ENCODE measurements around the gene POMT1.
"Not testable (repeated sequence)": the region's sequence is repeated elsewhere in the genome, so short reads cannot be mapped to it uniquely, and the experiment has no call there.

The POMT1 gene

GRCh38 chr9:131502781-131503625, at the start of gene POMT1:
Gene POMT1 (plus strand): TSS chr9:131502918. CDS start chr9:131504219, 1,301 bp downstream.
- DNase-seq (ENCODE audit: low read depth) = peak; percentile 87

GRCh38 chr9:131454028-131454427, 48.7 kb upstream of the POMT1 start:
- no peak for DNase-seq (ENCODE audit: low read depth)

- not testable (repeated sequence) for DNase-seq (ENCODE audit: low read depth)
Measured at GRCh38 chr9:131455655-131456054, 47.1 kb upstream of the POMT1 start.

GRCh38 chr9:131457746-131458145, 45.0 kb upstream of the POMT1 start:
- DNase-seq (ENCODE audit: low read depth) = no peak

GRCh38 chr9:131459056-131459455, 43.7 kb upstream of the POMT1 start:
- no peak for DNase-seq (ENCODE audit: low read depth)

GRCh38 chr9:131461166-131461565, 41.6 kb upstream of the POMT1 start:
- no peak for DNase-seq (ENCODE audit: low read depth)

- DNase-seq (ENCODE audit: low read depth) = no peak
Measured at GRCh38 chr9:131464354-131465000, 38.2 kb upstream of the POMT1 start.

GRCh38 chr9:131465401-131465800, 37.3 kb upstream of the POMT1 start:
- no peak for DNase-seq (ENCODE audit: low read depth)

- DNase-seq (ENCODE audit: low read depth) = no peak
Measured at GRCh38 chr9:131467214-131467935, 35.3 kb upstream of the POMT1 start.

- no peak for DNase-seq (ENCODE audit: low read depth)
Measured at GRCh38 chr9:131468031-131468430, 34.7 kb upstream of the POMT1 start.

GRCh38 chr9:131469356-131469755, 33.4 kb upstream of the POMT1 start:
- DNase-seq (ENCODE audit: low read depth) = no peak

GRCh38 chr9:131469951-131470350, 32.8 kb upstream of the POMT1 start:
- no peak for DNase-seq (ENCODE audit: low read depth)

GRCh38 chr9:131470581-131470991, 32.1 kb upstream of the POMT1 start:
- DNase-seq (ENCODE audit: low read depth) = no peak

- not testable (repeated sequence) for DNase-seq (ENCODE audit: low read depth)
Measured at GRCh38 chr9:131472085-131472484, 30.6 kb upstream of the POMT1 start.

- no peak for DNase-seq (ENCODE audit: low read depth)
Measured at GRCh38 chr9:131473198-131473885, 29.4 kb upstream of the POMT1 start.

- no peak for DNase-seq (ENCODE audit: low read depth)
Measured at GRCh38 chr9:131473891-131474290, 28.8 kb upstream of the POMT1 start.

GRCh38 chr9:131474711-131475110, 28.0 kb upstream of the POMT1 start:
- DNase-seq (ENCODE audit: low read depth) = no peak

GRCh38 chr9:131475111-131475955, 27.4 kb upstream of the POMT1 start:
- no peak for DNase-seq (ENCODE audit: low read depth)

- DNase-seq (ENCODE audit: low read depth) = no peak
Measured at GRCh38 chr9:131475956-131476776, 26.6 kb upstream of the POMT1 start.

- no peak for DNase-seq (ENCODE audit: low read depth)
Measured at GRCh38 chr9:131476777-131477345, 25.9 kb upstream of the POMT1 start.
